Measurements from ENCODE around the gene ATP8B1.

The ATP8B1 gene

DNA sequence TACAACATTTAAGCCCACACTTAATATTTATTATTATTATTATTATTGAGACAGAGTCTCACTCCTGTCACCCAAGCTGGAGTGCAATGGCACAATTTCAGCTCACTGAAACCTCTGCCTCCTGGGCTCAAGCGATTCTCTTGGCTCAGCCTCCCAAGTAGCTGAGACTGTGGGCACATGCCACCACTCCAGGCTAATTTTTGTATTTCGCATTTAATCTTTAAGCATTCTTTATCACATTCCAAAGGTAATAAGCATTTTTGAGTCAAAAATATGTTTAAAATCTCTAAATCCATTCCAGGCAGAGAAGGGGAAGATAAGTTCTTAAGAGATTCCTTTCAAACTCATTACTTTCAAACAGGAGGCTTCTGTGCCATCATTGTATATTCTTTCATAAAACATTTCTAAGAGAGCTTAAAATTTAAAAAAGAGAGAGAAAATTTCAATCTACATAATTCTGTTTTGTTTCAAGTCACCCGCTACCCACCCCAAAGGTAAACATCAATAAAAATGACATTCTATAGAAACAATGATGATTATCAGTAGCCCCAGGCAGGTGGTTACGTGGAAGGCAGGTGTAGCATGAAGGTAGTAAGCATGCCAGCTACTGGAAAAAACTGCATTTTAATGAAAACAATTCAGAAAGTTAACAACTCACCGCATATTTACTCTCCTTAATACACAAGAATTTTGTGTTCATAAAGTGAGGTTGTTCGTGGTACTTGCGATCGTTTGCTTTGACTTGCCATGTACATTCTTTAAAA, 97.1 kb downstream of the ATP8B1 start:
- Histone ChIP-seq H3K36me3 (ENCODE audit: insufficient read depth, low read length) (no peaks in the 10 kb centered on the region), H3K4me1 (ENCODE audit: insufficient read depth, low read length) (no peaks in the 10 kb centered on the region), H3K27me3 (ENCODE audit: insufficient read depth, low read length) (no peaks in the 10 kb centered on the region), H2AFZ (ENCODE audit: low read depth, low read length) (no peak overlapping the region), H3K4me3 (ENCODE audit: low read length) (no peak overlapping the region), H3K9me3 (ENCODE audit: low read length) (no peaks in the 10 kb centered on the region)

DNA sequence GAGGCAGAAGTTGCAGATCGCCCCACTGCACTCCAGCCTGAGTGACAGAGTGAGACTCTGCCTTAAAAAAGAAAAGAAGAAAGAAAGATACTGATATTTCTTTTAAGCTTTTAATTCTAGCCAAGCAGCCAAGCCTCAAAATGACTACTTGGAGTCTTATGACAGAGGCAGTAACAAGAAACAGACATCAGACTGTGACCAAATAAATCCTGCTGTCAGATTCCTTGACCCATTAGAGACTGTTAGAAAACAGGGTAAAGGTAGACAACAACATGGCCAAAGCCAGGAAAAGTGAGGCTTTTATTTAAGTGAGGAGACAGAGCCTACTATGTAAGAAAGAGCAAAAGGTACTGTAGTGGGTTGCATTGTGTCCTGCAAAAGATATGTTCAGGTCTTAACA, 98.1 kb downstream of the ATP8B1 start:
- Histone ChIP-seq H3K27me3 (ENCODE audit: insufficient read depth, low read length) (no peaks in the 10 kb centered on the region), H3K4me3 (ENCODE audit: low read length) (no peak overlapping the region), H2AFZ (ENCODE audit: low read depth, low read length) (no peak overlapping the region), H3K4me1 (ENCODE audit: insufficient read depth, low read length) (no peaks in the 10 kb centered on the region), H3K9me3 (ENCODE audit: low read length) (no peaks in the 10 kb centered on the region), H3K36me3 (ENCODE audit: insufficient read depth, low read length) (no peaks in the 10 kb centered on the region)

DNA sequence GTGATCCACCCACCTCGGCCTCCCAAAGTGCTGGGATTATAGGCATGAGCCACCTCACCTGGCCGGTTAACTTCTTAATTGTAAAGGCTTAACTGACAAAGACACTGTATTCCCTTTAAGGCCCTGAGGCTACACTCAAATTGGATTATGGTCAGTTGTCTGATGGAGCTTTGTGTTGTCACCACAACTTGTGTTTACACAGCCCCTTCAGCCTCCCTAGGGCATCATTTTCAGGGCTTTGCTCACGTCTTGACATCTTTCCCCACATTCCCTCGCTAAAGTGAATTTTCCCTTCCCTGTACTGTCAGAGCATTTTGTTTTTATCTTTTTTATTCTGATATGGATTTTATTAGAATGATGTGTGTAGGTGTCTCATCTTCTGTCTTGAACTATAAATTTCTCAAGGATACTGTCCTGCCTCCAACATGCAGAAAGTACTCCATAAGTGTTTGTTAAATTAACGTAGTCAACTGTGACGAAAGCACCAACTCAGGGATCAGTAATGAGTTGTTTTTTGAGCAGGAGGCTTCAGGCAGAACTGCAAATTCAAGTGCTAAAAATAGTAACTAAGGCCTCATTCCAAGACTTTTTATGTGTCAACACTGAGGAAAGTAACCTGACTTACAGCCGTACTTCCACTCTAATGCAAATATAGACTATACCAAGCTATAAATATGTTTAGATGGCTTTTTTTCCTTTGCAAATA, 104.4 kb downstream of the ATP8B1 start:
- Histone ChIP-seq H3K4me1 (ENCODE audit: insufficient read depth, low read length) (no peaks in the 10 kb centered on the region), H3K4me3 (ENCODE audit: low read length) (no peak overlapping the region), H3K36me3 (ENCODE audit: insufficient read depth, low read length) (no peaks in the 10 kb centered on the region), H3K9me3 (ENCODE audit: low read length) (no peaks in the 10 kb centered on the region), H3K27me3 (ENCODE audit: insufficient read depth, low read length) (no peaks in the 10 kb centered on the region), H2AFZ (ENCODE audit: low read depth, low read length) (no peak overlapping the region)

- Histone ChIP-seq H3K4me1 (ENCODE audit: insufficient read depth, low read length) (no peaks in the 10 kb centered on the region), H3K27me3 (ENCODE audit: insufficient read depth, low read length) (no peaks in the 10 kb centered on the region)
Measured at GRCh38 chr18:57697426-57697825, 105.7 kb downstream of the ATP8B1 start.

GRCh38 chr18:57696271-57696670, 106.8 kb downstream of the ATP8B1 start:
- Histone ChIP-seq H3K36me3 (ENCODE audit: insufficient read depth, low read length) (no peaks in the 10 kb centered on the region), H2AFZ (ENCODE audit: low read depth, low read length) (no peak overlapping the region), H3K4me3 (ENCODE audit: low read length) (no peak overlapping the region), H3K4me1 (ENCODE audit: insufficient read depth, low read length) (no peaks in the 10 kb centered on the region), H3K27me3 (ENCODE audit: insufficient read depth, low read length) (no peaks in the 10 kb centered on the region), H3K9me3 (ENCODE audit: low read length) (no peaks in the 10 kb centered on the region)

More at GRCh38 chr18:57697426-57697825, 105.7 kb downstream of the ATP8B1 start:
- Histone ChIP-seq H2AFZ (ENCODE audit: low read depth, low read length) (no peak overlapping the region), H3K9me3 (ENCODE audit: low read length) (no peaks in the 10 kb centered on the region), H3K36me3 (ENCODE audit: insufficient read depth, low read length) (no peaks in the 10 kb centered on the region), H3K4me3 (ENCODE audit: low read length) (no peak overlapping the region)

DNA sequence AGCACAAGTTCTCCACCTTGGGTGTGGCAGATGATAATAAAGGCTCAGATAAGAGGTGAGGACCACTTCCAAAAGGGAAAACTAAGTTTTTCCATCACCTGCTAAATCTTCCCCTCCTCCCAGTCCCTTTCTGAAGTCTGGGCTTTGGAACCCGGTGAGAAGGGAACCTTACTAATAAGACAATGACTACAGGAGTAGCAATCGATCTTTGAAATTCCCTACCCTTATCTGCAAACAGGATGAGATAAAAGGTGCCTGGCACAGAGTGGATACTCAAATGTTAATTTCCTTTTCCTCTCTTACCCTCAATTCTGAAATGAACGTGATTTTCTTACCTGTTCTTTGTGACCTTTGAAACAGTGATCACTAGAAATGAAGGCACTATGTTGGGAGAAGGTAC, 111.8 kb downstream of the ATP8B1 start:
- no peak overlapping the region for H3K4me3 ChIP-seq (ENCODE audit: low read length)
- no peaks in the 10 kb centered on the region for H3K9me3 ChIP-seq (ENCODE audit: low read length)
- H3K27me3 ChIP-seq (ENCODE audit: insufficient read depth, low read length) = no peaks in the 10 kb centered on the region
- no peak overlapping the region for H2AFZ ChIP-seq (ENCODE audit: low read depth, low read length)
- no peaks in the 10 kb centered on the region for H3K36me3 ChIP-seq (ENCODE audit: insufficient read depth, low read length)
- H3K4me1 ChIP-seq (ENCODE audit: insufficient read depth, low read length) = no peaks in the 10 kb centered on the region

- no peak overlapping the region for H3K4me3 ChIP-seq (ENCODE audit: low read length)
Measured at GRCh38 chr18:57687970-57688369, 115.1 kb downstream of the ATP8B1 start.

GRCh38 chr18:57683470-57683869, 119.6 kb downstream of the ATP8B1 start:
- no peaks in the 10 kb centered on the region for H3K36me3 ChIP-seq (ENCODE audit: insufficient read depth, low read length)

More at GRCh38 chr18:57687970-57688369, 115.1 kb downstream of the ATP8B1 start:
- Histone ChIP-seq H3K27me3 (ENCODE audit: insufficient read depth, low read length) (no peaks in the 10 kb centered on the region), H3K9me3 (ENCODE audit: low read length) (no peaks in the 10 kb centered on the region), H3K4me1 (ENCODE audit: insufficient read depth, low read length) (no peaks in the 10 kb centered on the region), H3K36me3 (ENCODE audit: insufficient read depth, low read length) (no peaks in the 10 kb centered on the region), H2AFZ (ENCODE audit: low read depth, low read length) (no peak overlapping the region)

DNA sequence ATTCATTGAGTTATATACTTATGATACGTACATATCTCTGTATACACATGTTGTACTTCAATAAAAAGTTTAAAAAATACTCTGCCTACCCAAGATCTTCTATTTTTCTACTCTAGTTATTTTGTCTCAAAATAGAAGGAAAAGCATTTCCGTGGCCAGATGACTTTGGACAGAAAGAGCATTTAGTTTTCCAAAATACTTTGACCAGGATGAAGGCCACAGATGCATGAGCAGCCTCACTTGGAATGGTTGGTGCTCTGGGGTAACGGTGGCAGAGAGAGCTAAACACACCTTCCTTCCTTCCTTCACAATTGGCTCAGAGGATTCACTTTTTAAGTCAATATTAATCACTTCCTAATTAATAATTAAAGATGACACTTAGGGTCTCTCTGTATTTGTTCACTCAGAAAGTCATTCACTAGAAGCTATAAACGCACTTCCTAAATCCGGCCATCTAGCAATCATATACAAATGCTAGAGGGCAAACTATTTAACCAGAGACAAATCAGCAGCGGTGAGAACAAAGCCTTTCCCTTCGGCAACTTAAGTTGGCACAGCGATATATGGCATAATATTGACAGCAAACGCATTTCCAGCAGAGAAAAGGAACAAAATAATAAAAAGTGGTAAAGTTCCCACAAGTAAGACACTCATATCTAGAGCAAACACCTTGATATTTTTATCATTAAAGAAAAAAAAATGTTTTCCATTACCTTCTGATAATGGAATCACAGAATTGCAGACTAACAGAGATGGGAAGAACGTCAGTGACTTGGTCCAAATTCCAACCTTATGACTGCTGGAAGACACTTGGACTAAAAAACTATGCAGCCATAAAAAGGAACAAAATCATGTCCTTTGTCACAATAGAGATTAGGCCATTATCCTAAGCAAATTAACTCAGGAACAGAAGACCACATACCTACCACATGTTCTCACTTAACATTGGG, 125.6 kb downstream of the ATP8B1 start:
- Histone ChIP-seq H2AFZ (ENCODE audit: low read depth, low read length) (no peak overlapping the region), H3K36me3 (ENCODE audit: insufficient read depth, low read length) (no peaks in the 10 kb centered on the region), H3K4me3 (ENCODE audit: low read length) (no peak overlapping the region), H3K9me3 (ENCODE audit: low read length) (no peaks in the 10 kb centered on the region), H3K27me3 (ENCODE audit: insufficient read depth, low read length) (no peaks in the 10 kb centered on the region), H3K4me1 (ENCODE audit: insufficient read depth, low read length) (no peaks in the 10 kb centered on the region)

More at GRCh38 chr18:57683470-57683869, 119.6 kb downstream of the ATP8B1 start:
- H3K9me3 ChIP-seq (ENCODE audit: low read length) = no peaks in the 10 kb centered on the region
- no peak overlapping the region for H3K4me3 ChIP-seq (ENCODE audit: low read length)
- no peak overlapping the region for H2AFZ ChIP-seq (ENCODE audit: low read depth, low read length)
- H3K27me3 ChIP-seq (ENCODE audit: insufficient read depth, low read length) = no peaks in the 10 kb centered on the region
- no peaks in the 10 kb centered on the region for H3K4me1 ChIP-seq (ENCODE audit: insufficient read depth, low read length)

GRCh38 chr18:57674891-57675290, 128.2 kb downstream of the ATP8B1 start:
- no peaks in the 10 kb centered on the region for H3K36me3 ChIP-seq (ENCODE audit: insufficient read depth, low read length)
- no peaks in the 10 kb centered on the region for H3K4me1 ChIP-seq (ENCODE audit: insufficient read depth, low read length)
- H3K9me3 ChIP-seq (ENCODE audit: low read length) = no peaks in the 10 kb centered on the region
- H3K4me3 ChIP-seq (ENCODE audit: low read length) = no peak overlapping the region
- H2AFZ ChIP-seq (ENCODE audit: low read depth, low read length) = no peak overlapping the region
- no peaks in the 10 kb centered on the region for H3K27me3 ChIP-seq (ENCODE audit: insufficient read depth, low read length)

DNA sequence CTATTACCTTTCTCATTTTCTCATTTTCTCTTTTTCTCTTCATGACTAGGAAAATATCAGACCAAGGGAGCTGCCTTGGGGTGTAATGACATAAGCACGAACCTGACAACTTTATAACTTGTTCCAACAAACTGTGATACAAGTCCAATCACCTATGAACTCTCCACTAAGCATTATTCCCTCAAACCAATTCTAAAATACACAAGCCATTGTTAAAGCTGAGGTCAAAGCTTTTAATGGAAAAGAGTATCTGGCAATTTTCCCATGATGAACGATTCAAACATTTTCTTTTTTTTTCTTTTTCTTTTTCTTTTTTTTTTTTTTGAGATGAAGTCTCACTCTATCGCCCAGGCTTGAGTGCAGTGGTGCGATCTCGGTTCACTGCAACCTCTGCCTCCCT, 133.1 kb downstream of the ATP8B1 start:
- no peak overlapping the region for H2AFZ ChIP-seq (ENCODE audit: low read depth, low read length)
- H3K9me3 ChIP-seq (ENCODE audit: low read length) = no peaks in the 10 kb centered on the region
- no peaks in the 10 kb centered on the region for H3K4me1 ChIP-seq (ENCODE audit: insufficient read depth, low read length)
- no peak overlapping the region for H3K4me3 ChIP-seq (ENCODE audit: low read length)
- no peaks in the 10 kb centered on the region for H3K36me3 ChIP-seq (ENCODE audit: insufficient read depth, low read length)
- H3K27me3 ChIP-seq (ENCODE audit: insufficient read depth, low read length) = no peaks in the 10 kb centered on the region

DNA sequence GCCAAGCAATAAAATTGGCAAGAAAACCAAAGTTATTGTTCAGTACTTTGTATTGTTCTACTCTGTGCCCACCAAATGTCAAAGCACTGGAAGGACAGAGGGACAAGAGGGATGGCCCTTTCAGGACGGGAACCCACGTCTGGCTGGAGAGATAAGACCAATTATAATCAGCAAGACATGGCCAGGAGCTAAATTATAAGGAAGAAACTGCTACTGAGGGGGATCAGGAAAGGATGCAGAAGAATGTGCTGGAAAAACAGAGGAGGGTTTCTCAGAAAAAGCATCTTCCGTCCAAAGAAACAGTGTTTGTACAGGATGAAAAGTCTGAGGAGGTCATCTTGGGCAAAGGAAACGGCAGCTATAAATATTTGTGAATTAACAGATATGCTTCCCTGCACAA, 135.1 kb downstream of the ATP8B1 start:
- Histone ChIP-seq H3K27me3 (ENCODE audit: insufficient read depth, low read length) (no peaks in the 10 kb centered on the region), H3K4me1 (ENCODE audit: insufficient read depth, low read length) (no peaks in the 10 kb centered on the region), H3K4me3 (ENCODE audit: low read length) (no peak overlapping the region), H2AFZ (ENCODE audit: low read depth, low read length) (no peak overlapping the region), H3K9me3 (ENCODE audit: low read length) (no peaks in the 10 kb centered on the region), H3K36me3 (ENCODE audit: insufficient read depth, low read length) (no peaks in the 10 kb centered on the region)
